ENCODE results near the gene CYP4F3. TPM values are rescaled to one million over a fixed set of nuclear protein-coding genes. Genes with fewer than 3 reads are reported as not detected.

CYP4F3 gene
- total and polyA plus RNA-seq, 2 of the 13 experiments (the other 11 are each of a cell fraction or from before 2014, with no cell fraction given) = 17.8 to 22.8 TPM

DNA sequence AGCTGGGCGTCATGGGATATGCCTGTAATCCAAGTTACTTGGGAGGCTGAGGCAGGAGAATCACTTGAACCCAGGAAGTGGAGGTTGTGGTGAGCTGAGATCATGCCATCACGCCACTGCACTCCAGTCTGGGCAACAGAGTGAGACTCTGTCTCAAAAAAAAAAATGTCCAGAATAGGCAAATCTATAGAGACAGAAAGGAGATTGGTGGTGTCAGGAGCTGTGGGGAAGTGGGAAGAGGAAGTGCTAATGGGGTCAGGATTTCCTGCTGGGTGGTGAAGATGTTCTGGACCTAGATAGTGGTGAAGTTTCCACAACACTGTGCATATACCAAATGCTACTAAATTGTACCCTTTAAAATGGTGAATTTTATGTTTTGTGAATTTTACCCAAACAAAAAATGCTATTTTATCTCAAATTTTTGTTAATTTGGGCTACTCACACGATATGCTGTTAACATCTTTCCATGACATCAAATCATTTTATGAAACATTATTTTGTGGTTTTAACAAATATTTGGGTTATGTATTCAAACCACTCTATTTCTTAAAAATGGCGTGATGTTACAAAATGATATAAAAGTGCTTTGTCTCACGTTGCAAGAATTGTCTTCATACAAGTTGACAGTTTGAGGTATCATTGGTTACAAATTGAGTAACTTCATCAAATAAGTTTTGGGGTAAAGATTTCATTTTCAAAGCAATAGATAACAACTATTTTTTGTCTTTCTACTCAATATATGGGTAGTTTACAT, 7.4 kb upstream of the CYP4F3 start:
- intact Hi-C loops (cut with micrococcal nuclease; ENCODE audit: unreplicated experiment) (loop anchor here (2.0 to 10.0 kb wide), 3 partner anchors 39 to 552 kb away; partner anchors contain the start of genes CYP4F12 and FAM32A), in situ Hi-C loops (cut with HindIII; ENCODE audit: extremely low pct_ligation_motif_present, low pct_unique_long_range_greater_than_20kb) (loop anchor here (25.0 kb wide), 1 partner anchor 529 kb away; the partner anchor contains the start of gene CIB3)
- H3K79me2 ChIP-seq (ENCODE audit: insufficient read depth, low read length) = no peaks in the 10 kb centered on the region
- no TSS peak for BruUV-seq (replicated peaks)
- no peaks in the 10 kb centered on the region for H3K9me3 ChIP-seq (ENCODE audit: low read length)
- H3K4me1 ChIP-seq (ENCODE audit: insufficient read depth, low read length) = peaks cover 32% of the 10 kb centered on the region
- no peak overlapping the region for H3K4me3 ChIP-seq (replicated peaks in 1 of 3; ENCODE audit: insufficient read depth in 1 of 3, low read depth in 2 of 3, low read length in 3 of 3)
- ChIA-PET CTCF (ENCODE audit: low intra/inter-chr PET ratio, low total read pairs) (no interaction called here), POLR2A (interaction anchor here (1.5 kb wide), 1 partner anchor 16 kb away, joined by 3 read pairs; no protein-coding TSS in a partner anchor)
- H3K27me3 ChIP-seq (ENCODE audit: control insufficient read depth in 1 of 2, insufficient read depth in 2 of 2, low read length in 2 of 2) = no peaks in the 10 kb centered on the region
- peaks cover 4% of the 10 kb centered on the region; the same call in 1 of the 2 replicates for H4K20me1 ChIP-seq (ENCODE audit: insufficient read depth, low read length)
- H2AFZ ChIP-seq (ENCODE audit: low read length) = no peak overlapping the region
- no peak overlapping the region for H3K4me2 ChIP-seq (ENCODE audit: low read depth, low read length)
- no peak for DNase-seq (ENCODE audit: low spot score)
- 51% methylated on average over 5 of the region's 5 CpGs for WGBS (ENCODE audit: low lambda C conversion rate)
- H3K27ac ChIP-seq (ENCODE audit: extremely low read length, insufficient read depth, low read length) = no peak overlapping the region
- H3K36me3 ChIP-seq (replicated peaks in 1 of 2; ENCODE audit: control insufficient read depth in 1 of 2, insufficient read depth in 2 of 2, low read length in 2 of 2) = no peaks in the 10 kb centered on the region
- ATAC-seq = no peak
- FAIRE-seq = no peak
- no peak overlapping the region for H3K9ac ChIP-seq (ENCODE audit: insufficient read depth, low read depth, low read length)
- TF ChIP-seq CREM (IDR thresholded peaks at IDR 0.05) = no peak
- TF ChIP-seq CREM (CRISPR knock-in tag; IDR thresholded peaks at IDR 0.05) = no peak
- no peak for TF ChIP-seq ZKSCAN1 (IDR thresholded peaks at IDR 0.05; ENCODE audit: low read length)
- TF ChIP-seq SMAD3 (CRISPR knock-in tag; IDR thresholded peaks at IDR 0.05) = no peak

- BruUV-seq (replicated peaks) = no TSS peak
- Histone ChIP-seq H3K9ac (ENCODE audit: insufficient read depth, low read depth, low read length) (no peak overlapping the region), H3K4me1 (ENCODE audit: insufficient read depth, low read length) (peaks cover 32% of the 10 kb centered on the region), H3K27me3 (ENCODE audit: control insufficient read depth in 1 of 2, insufficient read depth in 2 of 2, low read length in 2 of 2) (no peaks in the 10 kb centered on the region), H3K9me3 (ENCODE audit: low read length) (no peaks in the 10 kb centered on the region), H3K4me2 (ENCODE audit: low read depth, low read length) (no peak overlapping the region), H4K20me1 (ENCODE audit: insufficient read depth, low read length) (peaks cover 4% of the 10 kb centered on the region; the same call in 1 of the 2 replicates), H2AFZ (ENCODE audit: low read length) (no peak overlapping the region), H3K36me3 (replicated peaks in 1 of 2; ENCODE audit: control insufficient read depth in 1 of 2, insufficient read depth in 2 of 2, low read length in 2 of 2) (no peaks in the 10 kb centered on the region), H3K4me3 (replicated peaks in 1 of 3; ENCODE audit: insufficient read depth in 1 of 3, low read depth in 2 of 3, low read length in 3 of 3) (no peak overlapping the region), H3K79me2 (ENCODE audit: insufficient read depth, low read length) (no peaks in the 10 kb centered on the region), H3K27ac (ENCODE audit: extremely low read length, insufficient read depth, low read length) (no peak overlapping the region)
- DNase-seq (ENCODE audit: low spot score) = no peak
- TF ChIP-seq, protein P1, sequence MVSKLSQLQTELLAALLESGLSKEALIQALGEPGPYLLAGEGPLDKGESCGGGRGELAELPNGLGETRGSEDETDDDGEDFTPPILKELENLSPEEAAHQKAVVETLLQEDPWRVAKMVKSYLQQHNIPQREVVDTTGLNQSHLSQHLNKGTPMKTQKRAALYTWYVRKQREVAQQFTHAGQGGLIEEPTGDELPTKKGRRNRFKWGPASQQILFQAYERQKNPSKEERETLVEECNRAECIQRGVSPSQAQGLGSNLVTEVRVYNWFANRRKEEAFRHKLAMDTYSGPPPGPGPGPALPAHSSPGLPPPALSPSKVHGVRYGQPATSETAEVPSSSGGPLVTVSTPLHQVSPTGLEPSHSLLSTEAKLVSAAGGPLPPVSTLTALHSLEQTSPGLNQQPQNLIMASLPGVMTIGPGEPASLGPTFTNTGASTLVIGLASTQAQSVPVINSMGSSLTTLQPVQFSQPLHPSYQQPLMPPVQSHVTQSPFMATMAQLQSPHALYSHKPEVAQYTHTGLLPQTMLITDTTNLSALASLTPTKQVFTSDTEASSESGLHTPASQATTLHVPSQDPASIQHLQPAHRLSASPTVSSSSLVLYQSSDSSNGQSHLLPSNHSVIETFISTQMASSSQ (IDR thresholded peaks at IDR 0.05; ENCODE audit: low read depth) = peak; percentile 42; the same call in 1 of the 2 replicates
- TF ChIP-seq, protein P1 (CRISPR knock-in tag; IDR thresholded peaks at IDR 0.05; ENCODE audit: borderline replicate concordance) = no peak
- no peak for TF ChIP-seq PRDM10 (CRISPR knock-in tag; IDR thresholded peaks at IDR 0.05; ENCODE audit: low read depth)
- TF ChIP-seq FOXO1 (CRISPR knock-in tag; IDR thresholded peaks at IDR 0.05) = no peak
- intact Hi-C loops (cut with micrococcal nuclease; ENCODE audit: unreplicated experiment) (loop anchor here (5.0 to 10.0 kb wide), 2 partner anchors 38 to 551 kb away; partner anchors contain the start of genes CYP4F12 and FAM32A), in situ Hi-C loops (cut with HindIII; ENCODE audit: extremely low pct_ligation_motif_present, low pct_unique_long_range_greater_than_20kb) (loop anchor here (25.0 kb wide), 1 partner anchor 528 kb away; the partner anchor contains the start of gene CIB3)
- CTCF ChIA-PET (ENCODE audit: low intra/inter-chr PET ratio, low total read pairs) = no interaction called here
- ATAC-seq = no peak
- POLR2A ChIA-PET = interaction anchor here (1.5 kb wide), 1 partner anchor 15 kb away, joined by 3 read pairs; no protein-coding TSS in a partner anchor
- 0% methylated on average over 3 of the region's 3 CpGs for WGBS (ENCODE audit: low lambda C conversion rate)
- no peak for FAIRE-seq
These were observed 6.6 kb upstream of the CYP4F3 start for GRCh38 chr19:15634105-15634504.

Measured in HepG2 (cell line).